ENCODE results near the gene ZFP62.
A peak's percentile ranks its signal among the peaks of the same experiment; 100 is the strongest.

ZFP62 gene

GRCh38 chr5:180809403-180810209 is 51.5 kb downstream of the ZFP62 start:
- DNase-seq = peak; percentile 67

- no peak for DNase-seq
Measured at GRCh38 chr5:180808461-180809000, 52.5 kb downstream of the ZFP62 start.

- no peak for DNase-seq
Measured at GRCh38 chr5:180807654-180808414, 53.2 kb downstream of the ZFP62 start.

GRCh38 chr5:180807046-180807445 is 54.0 kb downstream of the ZFP62 start:
- DNase-seq = no peak

GRCh38 chr5:180806351-180807011 is 54.6 kb downstream of the ZFP62 start:
- DNase-seq = no peak

- DNase-seq = no peak
Measured at GRCh38 chr5:180804129-180804618, 56.9 kb downstream of the ZFP62 start.

- no peak for DNase-seq
Measured at GRCh38 chr5:180803181-180804128, 57.6 kb downstream of the ZFP62 start.

- DNase-seq = peak; percentile 31
Measured at GRCh38 chr5:180802325-180803180, 58.5 kb downstream of the ZFP62 start, which contains the start of gene MGAT1. TSS of gene MGAT1 (minus strand) at chr5:180802806. CDS start at chr5:180792971, 9,835 bp downstream.

- no peak for DNase-seq
Measured at GRCh38 chr5:180801596-180802324, 59.3 kb downstream of the ZFP62 start.

GRCh38 chr5:180799902-180800801 is 60.9 kb downstream of the ZFP62 start:
- DNase-seq = no peak

- no peak for DNase-seq
Measured at GRCh38 chr5:180799194-180799593, 61.9 kb downstream of the ZFP62 start.

- DNase-seq = no peak
Measured at GRCh38 chr5:180798193-180798592, 62.9 kb downstream of the ZFP62 start.
